ENCODE measurements around the gene ERAP2.

Gene ERAP2

GRCh38 chr5:96876292-96876850 is at the start of gene ERAP2:
TSS of gene ERAP2 (plus strand) at chr5:96876500. CDS start at chr5:96879686, 3,186 bp downstream.
- Histone ChIP-seq H3K9me3 (ENCODE audit: insufficient read depth, low read length) (no peaks in the 10 kb centered on the region), H3K36me3 (ENCODE audit: insufficient read depth, insufficient read length, low read length) (no peaks in the 10 kb centered on the region), H3K9ac (ENCODE audit: insufficient read length, low read depth) (no peak within 1 kb of the TSS), H3K4me3 (ENCODE audit: insufficient read length, low read depth) (no peak within 1 kb of the TSS), H3K4me1 (ENCODE audit: insufficient read depth, insufficient read length) (no peaks in the 10 kb centered on the region), H3K27me3 (ENCODE audit: insufficient read depth, insufficient read length) (no peaks in the 10 kb centered on the region)
- no peak for TF ChIP-seq SUZ12 (IDR thresholded peaks at IDR 0.05; ENCODE audit: extremely low read depth, insufficient read depth, insufficient read length)
- no peak for TF ChIP-seq YY1 (IDR thresholded peaks at IDR 0.05; ENCODE audit: insufficient read depth, insufficient read length)
- no peak for TF ChIP-seq ZNF274 (IDR thresholded peaks at IDR 0.05; ENCODE audit: low read depth, low read length)
- DNase-seq (ENCODE audit: low read depth, low spot score): no peak

GRCh38 chr5:96829297-96829696 is 47.0 kb upstream of the ERAP2 start:
- Histone ChIP-seq H3K36me3 (ENCODE audit: insufficient read depth, insufficient read length, low read length) (no peaks in the 10 kb centered on the region), H3K9ac (ENCODE audit: insufficient read length, low read depth) (no peak overlapping the region), H3K9me3 (ENCODE audit: insufficient read depth, low read length) (no peaks in the 10 kb centered on the region), H3K4me1 (ENCODE audit: insufficient read depth, insufficient read length) (no peaks in the 10 kb centered on the region), H3K27me3 (ENCODE audit: insufficient read depth, insufficient read length) (no peaks in the 10 kb centered on the region), H3K4me3 (ENCODE audit: insufficient read length, low read depth) (no peak overlapping the region)
- TF ChIP-seq SUZ12 (IDR thresholded peaks at IDR 0.05; ENCODE audit: extremely low read depth, insufficient read depth, insufficient read length) (no peak), YY1 (IDR thresholded peaks at IDR 0.05; ENCODE audit: insufficient read depth, insufficient read length) (no peak), ZNF274 (IDR thresholded peaks at IDR 0.05; ENCODE audit: low read depth, low read length) (no peak)
- DNase-seq (ENCODE audit: low read depth, low spot score): no peak

DNA sequence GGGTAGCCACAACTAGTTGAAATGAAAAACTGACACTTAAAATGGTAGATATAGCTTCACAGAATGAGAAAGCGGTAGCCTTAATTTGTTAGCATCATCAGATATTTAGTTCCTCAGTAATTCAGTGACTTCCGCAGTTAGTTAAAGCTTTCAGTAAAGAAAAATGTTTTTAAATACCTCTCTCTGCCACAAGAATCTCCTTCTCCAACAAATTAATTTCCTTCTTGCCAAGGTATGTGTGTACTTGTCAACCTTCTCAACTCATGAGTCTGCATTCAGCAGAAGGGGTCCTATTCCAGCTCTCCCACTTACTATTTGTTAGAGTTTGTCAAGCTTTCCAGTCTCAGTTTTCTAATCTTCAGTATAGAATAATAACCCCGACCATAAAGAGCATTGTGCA is 42.3 kb upstream of the ERAP2 start:
- no peak overlapping the region for H3K9ac ChIP-seq (ENCODE audit: insufficient read length, low read depth)
- no peaks in the 10 kb centered on the region for H3K27me3 ChIP-seq (ENCODE audit: insufficient read depth, insufficient read length)
- H3K9me3 ChIP-seq (ENCODE audit: insufficient read depth, low read length): no peaks in the 10 kb centered on the region
- no peak overlapping the region for H3K4me3 ChIP-seq (ENCODE audit: insufficient read length, low read depth)
- TF ChIP-seq ZNF274 (IDR thresholded peaks at IDR 0.05; ENCODE audit: low read depth, low read length): no peak
- no peak for TF ChIP-seq YY1 (IDR thresholded peaks at IDR 0.05; ENCODE audit: insufficient read depth, insufficient read length)
- H3K36me3 ChIP-seq (ENCODE audit: insufficient read depth, insufficient read length, low read length): no peaks in the 10 kb centered on the region
- DNase-seq (ENCODE audit: low read depth, low spot score): no peak
- no peaks in the 10 kb centered on the region for H3K4me1 ChIP-seq (ENCODE audit: insufficient read depth, insufficient read length)

- TF ChIP-seq ZNF274 (IDR thresholded peaks at IDR 0.05; ENCODE audit: low read depth, low read length) (no peak), SUZ12 (IDR thresholded peaks at IDR 0.05; ENCODE audit: extremely low read depth, insufficient read depth, insufficient read length) (no peak), YY1 (IDR thresholded peaks at IDR 0.05; ENCODE audit: insufficient read depth, insufficient read length) (no peak)
- H3K27me3 ChIP-seq (ENCODE audit: insufficient read depth, insufficient read length): no peaks in the 10 kb centered on the region
- H3K9ac ChIP-seq (ENCODE audit: insufficient read length, low read depth): no peak overlapping the region
- H3K4me1 ChIP-seq (ENCODE audit: insufficient read depth, insufficient read length): no peaks in the 10 kb centered on the region
- H3K9me3 ChIP-seq (ENCODE audit: insufficient read depth, low read length): no peaks in the 10 kb centered on the region
- H3K4me3 ChIP-seq (ENCODE audit: insufficient read length, low read depth): no peak overlapping the region
- DNase-seq (ENCODE audit: low read depth, low spot score): no peak
- H3K36me3 ChIP-seq (ENCODE audit: insufficient read depth, insufficient read length, low read length): no peaks in the 10 kb centered on the region
Observed at GRCh38 chr5:96835791-96836191, 40.5 kb upstream of the ERAP2 start.

DNA sequence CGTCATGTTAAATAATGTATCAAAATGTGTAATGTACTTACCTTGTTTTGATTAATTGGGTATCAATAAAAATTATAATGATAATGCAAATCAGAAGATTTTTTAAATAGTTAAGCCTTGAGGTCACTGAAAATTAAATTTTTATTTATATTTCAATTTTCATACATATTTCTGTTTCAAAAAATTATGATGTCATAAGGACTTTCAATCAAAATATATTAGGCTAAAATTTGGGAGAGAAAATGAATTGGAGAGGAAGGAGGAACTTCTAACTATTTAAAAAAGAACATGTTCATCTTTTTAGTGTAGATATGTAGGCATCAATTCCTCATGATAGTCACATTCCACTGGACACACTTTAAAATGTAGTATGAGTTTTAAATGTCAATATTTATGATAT is 39.5 kb upstream of the ERAP2 start:
- H3K9ac ChIP-seq (ENCODE audit: insufficient read length, low read depth): no peak overlapping the region

GRCh38 chr5:96837303-96837702 is 39.0 kb upstream of the ERAP2 start:
- Histone ChIP-seq H3K36me3 (ENCODE audit: insufficient read depth, insufficient read length, low read length) (no peaks in the 10 kb centered on the region), H3K9ac (ENCODE audit: insufficient read length, low read depth) (no peak overlapping the region), H3K27me3 (ENCODE audit: insufficient read depth, insufficient read length) (no peaks in the 10 kb centered on the region), H3K9me3 (ENCODE audit: insufficient read depth, low read length) (no peaks in the 10 kb centered on the region), H3K4me1 (ENCODE audit: insufficient read depth, insufficient read length) (no peaks in the 10 kb centered on the region), H3K4me3 (ENCODE audit: insufficient read length, low read depth) (no peak overlapping the region)
- no peak for DNase-seq (ENCODE audit: low read depth, low spot score)
- no peak for TF ChIP-seq YY1 (IDR thresholded peaks at IDR 0.05; ENCODE audit: insufficient read depth, insufficient read length)
- TF ChIP-seq ZNF274 (IDR thresholded peaks at IDR 0.05; ENCODE audit: low read depth, low read length): no peak
- TF ChIP-seq SUZ12 (IDR thresholded peaks at IDR 0.05; ENCODE audit: extremely low read depth, insufficient read depth, insufficient read length): no peak

More for the DNA sequence above, 39.5 kb upstream of the ERAP2 start:
- no peak for DNase-seq (ENCODE audit: low read depth, low spot score)
- Histone ChIP-seq H3K4me1 (ENCODE audit: insufficient read depth, insufficient read length) (no peaks in the 10 kb centered on the region), H3K9me3 (ENCODE audit: insufficient read depth, low read length) (no peaks in the 10 kb centered on the region), H3K4me3 (ENCODE audit: insufficient read length, low read depth) (no peak overlapping the region), H3K36me3 (ENCODE audit: insufficient read depth, insufficient read length, low read length) (no peaks in the 10 kb centered on the region), H3K27me3 (ENCODE audit: insufficient read depth, insufficient read length) (no peaks in the 10 kb centered on the region)
- TF ChIP-seq ZNF274 (IDR thresholded peaks at IDR 0.05; ENCODE audit: low read depth, low read length) (no peak), YY1 (IDR thresholded peaks at IDR 0.05; ENCODE audit: insufficient read depth, insufficient read length) (no peak)

DNA sequence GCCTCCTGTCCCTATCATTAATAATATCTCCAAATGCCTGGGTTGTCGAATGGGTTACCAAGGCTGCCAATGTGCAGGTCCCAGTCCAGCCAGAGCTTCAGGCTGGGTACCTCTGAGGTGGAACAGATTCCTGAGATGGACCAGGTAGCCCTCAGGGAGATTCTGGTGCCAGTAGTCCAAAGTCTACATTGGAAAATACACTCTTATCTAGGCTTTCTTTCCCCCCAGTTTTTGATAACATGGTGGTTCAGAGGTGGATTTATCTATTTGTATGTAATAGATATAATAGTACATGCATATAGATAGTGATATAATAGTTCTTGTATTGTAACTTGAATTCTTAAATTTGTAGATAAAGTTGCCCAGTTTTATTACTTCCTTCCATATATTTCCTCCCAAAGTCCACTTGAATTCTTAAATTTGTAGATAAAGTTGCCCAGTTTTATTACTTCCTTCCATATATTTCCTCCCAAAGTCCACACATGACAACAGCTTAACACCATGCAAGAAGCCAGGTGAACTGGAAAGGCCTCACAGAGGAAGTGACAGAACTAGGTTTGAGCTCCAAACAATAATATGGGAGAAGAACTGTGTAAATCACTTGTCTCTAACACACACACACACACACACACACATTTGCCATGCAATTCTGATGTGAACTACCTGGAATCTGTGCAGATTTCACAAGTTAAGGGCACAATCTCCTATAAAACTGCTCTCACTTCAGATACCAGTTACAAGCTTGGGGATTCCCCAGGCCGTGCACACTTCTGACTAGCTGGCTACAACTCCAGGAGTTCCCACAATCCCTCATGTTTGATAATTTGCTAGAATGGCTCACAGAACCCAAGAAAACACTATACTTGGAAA is 37.9 kb upstream of the ERAP2 start:
- H3K4me1 ChIP-seq (ENCODE audit: insufficient read depth, insufficient read length): no peaks in the 10 kb centered on the region
- no peaks in the 10 kb centered on the region for H3K36me3 ChIP-seq (ENCODE audit: insufficient read depth, insufficient read length, low read length)
- H3K4me3 ChIP-seq (ENCODE audit: insufficient read length, low read depth): no peak overlapping the region
- no peak for TF ChIP-seq YY1 (IDR thresholded peaks at IDR 0.05; ENCODE audit: insufficient read depth, insufficient read length)
- DNase-seq (ENCODE audit: low read depth, low spot score): no peak
- no peak overlapping the region for H3K9ac ChIP-seq (ENCODE audit: insufficient read length, low read depth)
- no peaks in the 10 kb centered on the region for H3K9me3 ChIP-seq (ENCODE audit: insufficient read depth, low read length)
- H3K27me3 ChIP-seq (ENCODE audit: insufficient read depth, insufficient read length): no peaks in the 10 kb centered on the region
